Tibial nerve (tissue), 4 donors: ENCODE measurements around the gene VWA7. TPM values are rescaled to one million over a fixed set of nuclear protein-coding genes. Genes with fewer than 3 reads are reported as not detected.

Experiments used
- DNase-seq, 2 donors: peaks; one replicate each; pipeline ENCODE4 v3.0.0-alpha.2; 2019; ENCODE audit warnings: low spot score in 2 of 2
- H3K27ac ChIP-seq, 4 donors: fragments of 200-600 bp; sonication (generic) in 3 of 4; one replicate each; pipeline ENCODE4 v1.5.1; 2017 to 2019; ENCODE audit warnings: mild to moderate bottlenecking in 1 of 4
- H3K27me3 ChIP-seq, 2 donors: fragments of 200-600 bp; sonication (generic) in 1 of 2; one replicate each; pipeline versions ENCODE4 v1.5.1 to v1.6.0; 2017 to 2019
- H3K36me3 ChIP-seq, 3 donors: fragments of 200-600 bp; sonication (generic); one replicate each; pipeline ENCODE4 v1.5.1; 2018 to 2019
- H3K4me1 ChIP-seq, 4 donors: fragments of 200-600 bp; sonication (generic) in 3 of 4; one replicate each; pipeline ENCODE4 v1.5.1; 2017 to 2019
- H3K4me3 ChIP-seq, 4 donors: fragments of 200-600 bp; sonication (generic) in 3 of 4; one replicate each; pipeline ENCODE4 v1.5.1; 2017 to 2019; ENCODE audit warnings: mild to moderate bottlenecking in 1 of 4, moderate library complexity in 1 of 4
- H3K9me3 ChIP-seq, 4 donors: fragments of 200-600 bp; sonication (generic) in 3 of 4; one replicate each; pipeline ENCODE4 v1.5.1; 2017 to 2019
- EP300 ChIP-seq, 2 donors: sonication (generic); formaldehyde crosslinking; IDR thresholded peaks; one replicate each; pipeline ENCODE4 v1.6.1; 2017; ENCODE audit warnings: antibody characterized with exemption in 2 of 2, mild to moderate bottlenecking in 1 of 2
- POLR2A ChIP-seq, 2 donors: fragments of 450-650 bp; IDR thresholded peaks; one replicate each; pipeline ENCODE4 v1.6.1; 2017; ENCODE audit warnings: antibody characterized with exemption in 2 of 2, mild to moderate bottlenecking in 2 of 2, moderate library complexity in 2 of 2
- WGBS, 2 donors: methylation state at CpG; one replicate each; pipeline ENCODE4 v1.1.5; 2018; 5-methylcytosine and 5-hydroxymethylcytosine counted together
- total RNA-seq, 4 donors: library from RNA; depleted of rRNA; stranded (reverse); fragments of >200 nt; gene quantifications; one replicate each; pipeline ENCODE4 v1.1.0, GENCODE V29; 2016
- TF ChIP-seq, protein P1 (sequence below), 5 experiments: fragments of 200-600 bp in 3 of 5; fragments of 450-650 bp in 2 of 5; sonication (generic) in 3 of 5; IDR thresholded peaks; one replicate each; pipeline ENCODE4 v1.5.1; 2016 to 2019; ENCODE audit warnings: antibody characterized with exemption in 5 of 5, mild to moderate bottlenecking in 3 of 5, moderate library complexity in 2 of 5

VWA7 gene
- total RNA-seq, 4 donors from 2014 or later: 0.21 to 0.66 (median 0.35) TPM

DNA sequence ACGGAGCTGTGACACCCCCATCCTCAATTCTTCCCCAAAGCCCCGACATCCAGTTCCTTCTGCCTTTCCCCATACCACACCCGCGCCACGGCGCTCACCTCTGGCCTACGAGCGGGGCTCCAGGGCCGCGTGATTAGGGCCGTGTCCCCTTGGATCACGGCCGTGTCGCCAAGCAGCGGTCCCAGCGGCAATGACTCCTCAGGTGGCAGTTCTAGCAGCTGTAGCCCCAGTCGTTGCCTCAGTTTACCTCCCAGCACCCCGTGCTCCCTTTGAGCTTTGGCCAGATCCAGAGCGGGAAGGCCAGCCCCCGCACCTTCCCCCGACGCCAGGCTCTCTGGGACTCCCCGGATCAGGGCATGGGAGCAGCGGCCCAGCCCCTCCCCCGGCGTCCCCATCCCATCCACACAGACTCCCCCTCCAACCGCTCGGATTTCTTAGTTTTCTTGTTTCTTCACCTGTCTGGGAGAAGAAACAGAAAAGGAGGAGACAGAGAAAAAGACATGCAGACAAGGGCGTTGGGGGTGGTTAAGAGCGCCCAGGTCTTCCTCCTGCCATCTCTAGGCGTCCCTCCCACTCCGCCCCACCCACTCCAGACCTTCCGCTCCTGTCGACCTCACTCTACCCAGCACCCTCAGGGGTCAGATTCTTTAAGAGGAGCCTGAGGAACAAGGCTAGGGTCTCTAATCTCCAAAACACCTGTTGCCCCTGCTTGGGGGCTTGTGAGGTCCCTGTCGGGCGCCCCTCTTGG, 48.2 kb downstream of the VWA7 start, which contains the start of gene DDAH2:
DDAH2 (minus strand) TSS at position 533 of the 748 bp plus-strand sequence; CDS start at position 395, 138 bp downstream.
- TF ChIP-seq, protein P1, sequence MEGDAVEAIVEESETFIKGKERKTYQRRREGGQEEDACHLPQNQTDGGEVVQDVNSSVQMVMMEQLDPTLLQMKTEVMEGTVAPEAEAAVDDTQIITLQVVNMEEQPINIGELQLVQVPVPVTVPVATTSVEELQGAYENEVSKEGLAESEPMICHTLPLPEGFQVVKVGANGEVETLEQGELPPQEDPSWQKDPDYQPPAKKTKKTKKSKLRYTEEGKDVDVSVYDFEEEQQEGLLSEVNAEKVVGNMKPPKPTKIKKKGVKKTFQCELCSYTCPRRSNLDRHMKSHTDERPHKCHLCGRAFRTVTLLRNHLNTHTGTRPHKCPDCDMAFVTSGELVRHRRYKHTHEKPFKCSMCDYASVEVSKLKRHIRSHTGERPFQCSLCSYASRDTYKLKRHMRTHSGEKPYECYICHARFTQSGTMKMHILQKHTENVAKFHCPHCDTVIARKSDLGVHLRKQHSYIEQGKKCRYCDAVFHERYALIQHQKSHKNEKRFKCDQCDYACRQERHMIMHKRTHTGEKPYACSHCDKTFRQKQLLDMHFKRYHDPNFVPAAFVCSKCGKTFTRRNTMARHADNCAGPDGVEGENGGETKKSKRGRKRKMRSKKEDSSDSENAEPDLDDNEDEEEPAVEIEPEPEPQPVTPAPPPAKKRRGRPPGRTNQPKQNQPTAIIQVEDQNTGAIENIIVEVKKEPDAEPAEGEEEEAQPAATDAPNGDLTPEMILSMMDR (IDR thresholded peaks at IDR 0.05): peak in 4 of 5 experiments; percentile 53 to 84 (median 78)
- TF ChIP-seq EP300 (IDR thresholded peaks at IDR 0.05) (no peak), POLR2A (IDR thresholded peaks at IDR 0.05) (no peak)
- WGBS, 2 donors: 10 to 12% methylated on average over 28 to 36 of the region's 36 CpGs
- DNase-seq: no peak

DNA sequence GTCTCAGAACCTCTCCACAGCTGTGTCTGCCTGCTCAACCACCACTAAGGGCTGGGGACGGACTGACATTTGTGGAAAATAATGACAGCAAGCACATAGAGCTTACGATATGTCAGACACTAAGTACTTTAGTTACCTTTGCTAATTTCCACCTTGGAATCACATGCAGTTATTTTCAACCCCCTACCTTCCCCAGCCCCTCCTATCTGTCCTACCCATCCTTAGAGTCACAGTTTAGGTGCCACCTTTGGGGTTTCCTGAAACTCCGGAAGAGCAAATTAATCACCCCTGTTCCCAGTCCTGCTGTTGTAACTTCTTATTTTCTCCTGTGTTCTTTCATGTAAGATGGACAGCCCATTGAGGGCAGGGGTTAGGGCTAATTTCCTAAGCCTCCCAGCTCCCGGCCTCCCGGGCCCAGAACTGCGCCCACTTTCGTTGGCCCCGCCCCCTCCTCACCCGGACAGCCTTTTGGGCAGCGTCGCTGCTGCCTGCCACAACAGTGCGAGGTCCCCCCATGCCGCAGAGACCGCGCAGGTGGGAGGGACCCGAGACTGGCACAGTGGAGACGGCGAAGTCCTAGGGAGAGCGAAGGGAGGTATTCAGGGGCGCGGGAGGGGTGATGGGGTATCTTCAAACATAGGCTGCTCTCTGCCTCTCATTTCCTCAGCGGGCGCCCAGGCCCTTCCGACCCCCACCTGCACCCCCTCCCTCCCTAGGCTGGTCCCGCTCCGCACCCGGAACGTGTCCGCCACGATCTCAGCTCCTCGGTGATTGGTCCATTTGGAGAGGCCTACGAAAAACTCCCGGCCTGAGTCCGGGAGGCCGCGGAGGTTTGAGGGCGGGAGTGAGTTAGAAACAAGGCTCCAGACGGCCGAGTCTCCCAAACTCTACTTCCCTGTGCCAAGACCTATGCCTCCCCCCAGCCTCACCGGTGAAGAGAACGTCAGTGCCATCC, 49.1 kb downstream of the VWA7 start:
- DNase-seq: no peak
- Histone ChIP-seq H3K4me3 (peak overlapping the region; percentile 67 to 97 (median 85)), H3K27me3 (no peaks in the 10 kb centered on the region), H3K9me3 (no peaks in the 10 kb centered on the region), H3K36me3 (peaks cover 0 to 56% (median 0%) of the 10 kb centered on the region in 3 donors), H3K4me1 (peaks cover 0 to 51% (median 16%) of the 10 kb centered on the region in 4 donors), H3K27ac (peak overlapping the region; percentile 92 to 100 (median 98))
- TF ChIP-seq POLR2A (IDR thresholded peaks at IDR 0.05): no peak
- TF ChIP-seq EP300 (IDR thresholded peaks at IDR 0.05): no peak
- TF ChIP-seq, protein P1 (IDR thresholded peaks at IDR 0.05): no peak
- WGBS, 2 donors: 63 to 66% methylated on average over 41 of the region's 41 CpGs

More for the DNA sequence above, 48.2 kb downstream of the VWA7 start, which contains the start of gene DDAH2:
- H3K27ac ChIP-seq: peak within 1 kb of the TSS; percentile 92 to 100 (median 98)
- no peaks in the 10 kb centered on the region for H3K27me3 ChIP-seq
- H3K36me3 ChIP-seq: peaks cover 0 to 65% (median 4%) of the 10 kb centered on the region in 3 donors
- H3K9me3 ChIP-seq: no peaks in the 10 kb centered on the region
- peaks cover 0 to 60% (median 19%) of the 10 kb centered on the region in 4 donors for H3K4me1 ChIP-seq
- peak within 1 kb of the TSS; percentile 67 to 97 (median 85) for H3K4me3 ChIP-seq

- Histone ChIP-seq H3K4me1 (peaks cover 0 to 43% (median 16%) of the 10 kb centered on the region in 4 donors), H3K9me3 (no peaks in the 10 kb centered on the region), H3K27ac (peak overlapping the region; percentile 92 to 100 (median 98)), H3K36me3 (peaks cover 0 to 48% (median 0%) of the 10 kb centered on the region in 3 donors), H3K27me3 (no peaks in the 10 kb centered on the region), H3K4me3 (no peak overlapping the region)
- WGBS, 2 donors: 57 to 72% methylated on average over 7 of the region's 7 CpGs
- DNase-seq: no peak
- peak in 1 of 2 donors; percentile 20 for TF ChIP-seq POLR2A (IDR thresholded peaks at IDR 0.05)
- TF ChIP-seq, protein P1 (IDR thresholded peaks at IDR 0.05): no peak
These were observed 50.0 kb downstream of the VWA7 start for GRCh38 chr6:31727034-31727716.

DNA sequence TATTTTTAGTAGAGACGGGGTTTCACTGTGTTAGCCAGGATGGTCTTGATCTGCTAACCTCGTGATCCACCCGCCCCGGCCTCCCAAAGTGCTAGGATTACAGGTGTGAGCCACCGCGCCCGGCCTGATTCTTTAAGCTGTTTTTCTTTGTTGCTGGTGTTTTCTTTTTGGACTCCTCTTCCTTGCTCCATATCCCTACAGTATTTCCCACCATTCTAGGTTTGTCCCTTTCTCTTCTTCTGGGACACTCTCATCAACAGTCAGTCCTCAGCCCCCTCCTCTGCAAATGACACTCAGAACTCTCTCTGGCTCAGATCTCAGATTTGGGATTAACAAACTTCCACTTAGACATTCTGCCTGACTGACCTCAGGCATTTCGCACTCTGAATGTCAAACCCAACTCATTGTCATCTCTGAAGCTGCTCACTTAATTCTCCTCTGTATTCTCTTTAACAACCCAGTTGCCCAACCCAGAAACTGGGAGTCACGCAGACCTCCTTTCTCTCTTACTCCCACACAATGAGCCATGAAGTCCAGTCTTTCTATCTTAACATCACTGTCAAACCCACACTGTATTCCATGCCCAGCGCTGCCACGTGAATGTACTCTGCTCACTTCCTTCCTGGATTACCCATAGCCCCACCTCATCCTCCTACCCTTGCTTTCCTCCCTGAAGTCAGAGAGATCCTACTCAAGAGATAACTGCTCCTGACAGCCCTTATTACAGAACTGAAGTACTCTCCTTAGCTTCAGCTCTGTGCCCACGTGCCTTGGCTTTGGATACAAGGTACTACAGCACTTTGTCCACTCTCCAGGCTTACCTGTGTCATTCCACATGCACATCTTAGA, 51.4 kb downstream of the VWA7 start:
- H3K27ac ChIP-seq: peak overlapping the region in 1 of 4 donors; percentile 100

More for the DNA sequence above, 51.4 kb downstream of the VWA7 start:
- Histone ChIP-seq H3K9me3 (no peaks in the 10 kb centered on the region), H3K4me3 (no peak overlapping the region), H3K27me3 (no peaks in the 10 kb centered on the region), H3K36me3 (peaks cover 0 to 33% (median 0%) of the 10 kb centered on the region in 3 donors), H3K4me1 (peaks cover 0 to 36% (median 16%) of the 10 kb centered on the region in 4 donors)
- WGBS, 2 donors: 81 to 82% methylated on average over 12 of the region's 12 CpGs
- no peak for DNase-seq
- TF ChIP-seq POLR2A (IDR thresholded peaks at IDR 0.05): no peak
- no peak for TF ChIP-seq EP300 (IDR thresholded peaks at IDR 0.05)
- TF ChIP-seq, protein P1 (IDR thresholded peaks at IDR 0.05): no peak
